GM15510 (cell line): ENCODE data around the gene NSMCE4A.

Source experiments
- POLR2A ChIP-seq: IDR thresholded peaks from 3 replicates; pipeline ENCODE4 v1.6.1; 2011; ENCODE audit warnings: borderline replicate concordance; ENCODE audit not compliant: insufficient read length; ENCODE audit errors: extremely low read depth

Gene NSMCE4A

DNA sequence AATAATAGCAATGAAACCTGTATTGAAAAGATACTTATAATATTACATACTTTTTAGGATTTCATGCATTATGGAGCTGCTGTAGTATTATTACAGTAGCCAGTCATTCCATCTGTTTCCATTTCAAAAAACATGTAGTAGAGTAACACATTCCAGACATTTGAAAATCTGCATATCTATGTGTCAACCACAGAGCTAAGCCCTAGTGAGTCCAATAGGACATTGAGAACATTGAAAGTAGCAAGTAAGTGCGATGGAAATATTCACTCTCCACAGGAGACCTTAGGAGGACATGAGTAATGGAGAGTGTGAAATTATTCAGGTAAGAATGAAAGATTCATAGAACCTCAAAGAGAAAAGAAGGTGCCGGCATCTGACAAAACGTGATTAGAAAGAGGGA, 15.3 kb downstream of the NSMCE4A start:
- TF ChIP-seq POLR2A: no peak

DNA sequence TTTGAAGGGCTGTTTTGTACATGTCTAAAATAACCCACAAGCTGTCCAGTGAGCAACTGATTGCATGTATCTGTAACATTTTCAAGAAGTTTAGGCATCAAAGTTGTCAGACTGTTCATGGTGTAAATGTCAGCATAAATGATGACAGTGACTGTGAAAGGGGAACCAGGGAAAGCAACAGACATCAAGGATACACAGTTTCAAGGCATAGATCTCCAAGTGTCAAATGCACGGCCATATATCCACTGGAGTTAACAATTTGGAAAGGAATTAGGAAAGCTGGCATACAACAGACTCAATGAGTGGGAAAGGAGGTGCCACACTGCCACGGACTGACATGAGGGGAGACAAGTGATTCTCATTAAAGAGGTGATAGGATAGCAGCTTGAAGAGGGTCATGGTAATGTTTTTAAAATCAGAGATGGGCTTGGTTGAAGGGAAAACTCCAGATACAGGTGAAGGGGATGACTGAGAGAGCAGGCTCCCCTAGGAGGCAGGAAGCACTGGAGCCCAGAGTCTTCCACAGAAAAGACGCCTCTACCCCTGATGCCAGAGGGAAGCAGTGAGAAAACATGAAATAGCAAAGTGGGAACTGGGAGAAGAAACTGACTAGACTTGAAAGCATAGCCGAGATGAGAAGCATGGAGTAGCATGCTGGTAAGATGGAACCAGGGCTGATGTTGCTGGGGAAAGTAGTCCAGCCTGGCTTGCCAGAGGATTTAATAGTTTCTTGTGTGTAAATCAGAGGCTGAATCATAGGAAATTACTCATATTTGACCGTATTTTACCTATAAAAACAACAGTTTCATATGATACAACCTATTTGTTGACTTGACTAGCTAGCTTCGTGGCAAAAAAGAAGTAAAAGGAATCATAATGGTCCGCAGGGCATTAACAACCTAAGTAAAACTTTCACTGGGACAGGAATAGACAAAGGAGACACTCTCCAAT, 18.6 kb downstream of the NSMCE4A start:
- TF ChIP-seq POLR2A: no peak

DNA sequence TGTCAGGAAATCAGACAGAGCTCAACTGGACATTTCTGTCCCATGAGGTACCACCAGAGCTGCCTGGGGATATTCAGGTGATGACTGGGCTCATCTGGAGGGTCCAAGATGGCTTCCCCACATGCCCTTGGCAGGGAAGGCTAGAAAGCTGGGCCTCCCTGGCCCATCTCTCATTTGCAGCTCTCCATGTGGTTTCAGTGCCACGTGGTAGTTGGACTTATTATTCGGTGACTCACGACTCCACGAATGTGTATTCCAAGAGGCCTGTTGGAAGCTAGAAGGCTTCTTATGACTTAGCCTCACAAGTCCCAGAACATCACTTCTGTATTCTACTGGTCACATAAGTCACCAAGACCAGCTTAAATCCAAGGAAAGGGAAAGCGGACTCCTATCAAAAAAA, 22.8 kb downstream of the NSMCE4A start:
- no peak for TF ChIP-seq POLR2A

DNA sequence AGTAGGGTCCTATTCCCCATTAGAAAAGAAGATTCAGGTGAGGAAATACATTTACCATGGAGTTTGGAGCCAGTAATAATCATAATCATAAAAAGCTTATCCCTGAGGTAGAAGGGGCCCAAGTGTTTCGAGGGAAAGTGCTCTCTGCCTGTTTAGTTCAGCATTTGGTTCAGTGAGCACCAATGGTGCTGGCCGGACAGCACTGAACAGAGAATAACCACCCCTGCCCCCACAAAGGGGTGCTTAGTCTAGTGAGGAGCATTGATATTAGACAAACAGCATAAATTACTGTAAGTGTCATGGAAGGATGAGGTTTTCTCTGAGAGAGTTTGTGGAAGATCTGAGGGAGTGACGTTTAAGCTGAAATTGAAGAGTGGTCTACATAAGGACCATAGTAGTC, 25.6 kb downstream of the NSMCE4A start:
- TF ChIP-seq POLR2A: no peak

DNA sequence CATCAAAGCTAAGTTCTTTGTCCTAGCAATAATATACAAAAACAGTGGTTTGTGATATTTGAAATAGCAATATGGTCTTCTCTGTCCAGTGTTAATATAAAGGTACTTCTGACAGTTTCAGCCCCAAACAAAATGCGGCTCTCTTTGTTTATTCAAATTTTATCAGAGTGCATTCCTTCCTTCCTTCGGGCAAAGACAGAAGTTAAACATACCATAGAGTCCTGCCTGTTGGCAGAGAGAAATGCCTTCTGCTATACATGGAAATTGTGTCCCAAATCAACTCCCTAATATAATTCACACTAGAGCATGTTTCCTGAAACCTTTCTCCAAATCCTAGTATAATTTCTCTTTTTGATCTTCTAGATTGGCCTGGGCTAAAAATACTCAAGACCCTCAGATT, 26.0 kb downstream of the NSMCE4A start:
- no peak for TF ChIP-seq POLR2A

DNA sequence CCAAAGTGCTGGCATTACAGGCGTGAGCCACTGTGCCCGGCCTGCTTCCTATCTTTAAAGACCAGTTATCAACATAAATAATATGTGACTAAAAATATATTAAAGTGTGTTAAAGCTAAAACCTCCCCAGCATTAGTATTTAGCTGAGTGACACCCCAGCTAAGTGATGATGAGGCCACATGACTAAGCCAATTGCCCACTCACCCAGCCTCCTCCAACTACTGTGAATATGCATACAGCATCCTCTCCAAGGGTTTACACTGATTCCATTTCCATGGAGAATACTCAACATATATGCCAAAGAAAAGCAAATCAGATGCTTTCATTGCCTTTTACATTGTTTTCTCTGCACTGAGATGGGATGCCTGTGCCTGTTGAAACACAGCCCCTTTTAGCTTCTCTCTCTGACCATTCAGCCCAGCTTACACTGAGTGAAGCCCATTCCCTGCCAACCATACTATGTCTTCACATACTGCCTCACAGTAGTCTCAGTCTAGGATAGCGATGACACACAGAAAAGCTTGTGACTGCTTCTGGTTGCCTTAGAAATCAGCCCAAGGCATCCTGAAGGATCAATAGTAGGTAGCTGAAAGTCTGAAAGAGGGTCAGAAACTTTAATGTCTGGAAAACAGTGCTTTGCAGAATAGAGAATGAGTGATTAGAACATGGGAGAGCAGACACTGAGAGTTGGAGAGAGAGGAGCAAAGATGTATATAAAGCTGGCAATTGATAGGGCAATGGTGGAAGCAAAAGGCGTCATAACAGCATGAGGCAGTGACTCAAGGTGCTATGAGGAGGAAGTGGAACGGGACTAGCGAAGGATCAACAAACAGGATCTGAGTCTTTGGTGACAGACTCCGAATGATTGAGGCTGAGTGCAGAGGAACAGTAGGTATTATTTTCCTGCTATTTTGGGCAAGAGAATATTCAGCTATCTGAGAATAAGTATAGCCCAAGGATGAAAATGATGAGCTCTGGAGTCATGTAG, 27.4 kb downstream of the NSMCE4A start:
- no peak for TF ChIP-seq POLR2A

DNA sequence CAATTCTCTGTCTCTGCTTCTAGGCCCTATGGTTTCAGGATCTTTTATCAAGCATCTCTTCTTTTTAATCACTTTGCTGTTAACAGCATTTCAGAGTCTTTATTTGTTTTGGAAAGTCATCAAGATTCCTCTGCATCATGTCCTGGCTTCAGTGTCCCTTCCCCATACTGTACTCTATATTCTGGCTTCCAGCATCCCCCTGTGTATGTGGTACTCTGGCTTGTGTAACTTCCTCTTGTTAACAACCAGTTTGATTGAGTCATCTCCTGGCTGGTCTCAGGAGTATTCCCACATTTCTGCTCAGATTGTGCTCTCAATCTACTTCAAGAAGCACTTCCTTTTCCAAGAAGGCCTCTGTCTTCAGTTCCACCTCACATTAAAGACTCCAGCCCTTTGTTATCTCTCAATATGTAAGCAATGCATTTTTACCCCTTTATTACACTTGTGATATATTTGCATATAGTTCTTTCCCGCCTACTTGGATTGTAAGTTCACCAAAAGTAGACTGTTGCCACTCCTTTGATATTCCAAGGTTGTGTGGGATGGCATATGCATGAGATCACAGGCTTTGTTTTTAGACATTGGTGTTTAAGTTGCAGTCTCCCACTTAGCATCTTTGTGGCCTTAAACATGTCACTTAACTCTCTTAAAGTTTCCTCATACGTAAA, 32.1 kb downstream of the NSMCE4A start:
- no peak for TF ChIP-seq POLR2A

DNA sequence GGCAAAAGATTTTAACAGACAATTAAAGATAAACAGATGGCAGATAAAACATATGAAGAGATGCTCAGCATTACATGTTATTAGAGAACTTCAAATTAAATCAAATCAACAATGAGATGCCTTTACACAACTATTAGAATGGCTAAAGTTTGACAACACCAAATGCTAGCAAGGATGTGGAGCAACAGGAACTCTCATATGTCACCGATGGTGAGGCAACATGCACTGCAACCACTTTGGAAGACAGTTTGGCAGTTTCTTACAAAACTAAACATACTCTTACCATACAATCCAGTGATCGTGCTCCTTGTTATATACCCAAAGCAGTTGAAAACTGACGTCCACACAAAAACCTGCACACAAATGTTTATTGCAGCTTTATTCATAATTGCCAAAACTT, 33.5 kb downstream of the NSMCE4A start:
- TF ChIP-seq POLR2A: no peak

DNA sequence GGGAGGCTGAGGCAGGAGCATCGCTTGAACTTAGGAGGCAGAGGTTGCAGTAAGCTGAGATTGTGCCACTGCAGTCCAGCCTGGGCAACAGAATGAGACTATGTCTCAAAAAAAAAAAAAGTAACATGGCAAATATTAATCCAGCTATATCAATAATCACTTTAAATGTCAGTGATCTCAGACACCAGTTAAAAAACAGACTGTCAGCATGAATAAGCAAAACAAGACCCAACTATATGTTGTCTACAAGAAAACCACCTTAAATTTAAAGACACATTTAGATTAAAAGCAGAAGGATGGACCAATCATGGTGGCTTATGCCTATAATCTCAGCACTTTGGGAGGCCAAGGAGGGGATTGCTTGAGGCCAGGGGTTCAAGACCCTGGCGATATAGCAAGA, 38.7 kb downstream of the NSMCE4A start:
- TF ChIP-seq POLR2A: no peak

DNA sequence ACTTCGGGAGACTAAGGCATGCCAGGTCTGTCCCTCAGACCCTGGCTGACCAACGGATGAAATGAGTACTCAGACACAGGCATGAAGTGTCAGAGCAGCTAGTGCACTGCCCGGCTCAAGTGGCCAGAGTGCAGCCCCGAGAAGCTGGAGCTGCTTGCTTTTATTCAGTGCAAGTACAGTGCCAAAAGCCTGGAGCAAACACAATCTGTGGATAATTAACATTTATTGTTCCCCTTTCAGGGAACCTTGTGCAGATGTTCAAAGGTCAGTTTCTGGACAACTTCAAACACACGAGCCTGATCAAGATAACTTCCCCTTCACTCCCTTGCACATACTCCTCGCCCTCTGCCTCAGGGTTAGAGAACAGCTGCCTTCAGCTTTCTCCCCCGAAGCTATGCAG, 39.3 kb downstream of the NSMCE4A start:
- no peak for TF ChIP-seq POLR2A

DNA sequence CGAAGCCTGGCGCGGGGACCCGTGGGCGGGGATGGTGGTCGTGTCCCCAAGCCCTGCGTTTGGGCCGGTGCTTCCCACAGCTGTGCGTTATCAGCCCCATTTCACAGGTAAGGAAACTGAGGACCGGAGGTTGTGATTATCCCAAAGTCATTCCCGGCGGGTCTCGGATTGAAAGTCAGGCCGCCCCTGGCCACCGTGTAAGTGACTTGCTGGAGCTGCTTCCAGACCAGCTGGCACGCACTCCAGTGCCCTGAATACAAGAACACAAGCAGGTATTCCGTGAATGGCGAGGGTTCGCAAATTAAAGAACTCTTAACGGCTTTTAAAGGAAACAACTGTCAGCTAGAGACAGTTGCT, 46.5 kb downstream of the NSMCE4A start:
- no peak for TF ChIP-seq POLR2A

DNA sequence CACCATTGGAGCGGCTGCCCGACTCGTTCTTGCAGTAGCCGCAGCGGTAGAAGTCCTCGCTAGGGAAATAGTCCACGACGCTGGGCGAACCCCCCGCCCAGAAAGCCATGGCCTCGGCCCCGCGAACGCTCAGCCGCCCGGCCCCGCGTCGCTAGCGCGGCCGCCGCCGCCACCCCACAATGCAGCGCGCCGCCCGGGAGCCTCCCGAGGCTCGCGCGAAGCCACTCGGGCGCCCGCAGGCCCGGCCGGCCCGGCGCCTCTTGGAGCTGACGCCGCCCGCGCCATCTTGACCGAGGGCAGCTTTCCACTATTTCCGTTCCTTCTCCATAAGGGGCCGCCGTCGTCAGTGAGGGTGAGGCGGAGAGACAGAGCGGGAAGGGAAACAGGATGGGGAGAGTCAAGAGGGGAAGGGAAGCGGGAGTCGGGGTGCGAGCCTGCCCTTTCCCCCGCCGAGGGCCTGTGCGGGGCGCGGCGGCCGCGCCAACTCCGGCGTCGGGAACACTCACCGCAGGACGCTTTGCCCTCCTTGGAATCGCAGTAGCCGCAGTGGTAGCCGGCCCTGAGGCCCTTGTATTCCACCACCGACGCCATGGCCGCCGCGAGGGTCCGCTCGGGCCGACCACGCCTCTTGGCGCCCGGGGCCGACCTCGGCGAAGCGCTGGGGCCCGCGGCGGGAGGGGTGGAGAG, 47.0 kb downstream of the NSMCE4A start, which contains the start of gene ATE1:
Gene ATE1 (minus strand): TSS at position 191 of the 687 bp plus-strand sequence. CDS start 82 bp downstream, at position 109.
- TF ChIP-seq POLR2A: peak; percentile 83

DNA sequence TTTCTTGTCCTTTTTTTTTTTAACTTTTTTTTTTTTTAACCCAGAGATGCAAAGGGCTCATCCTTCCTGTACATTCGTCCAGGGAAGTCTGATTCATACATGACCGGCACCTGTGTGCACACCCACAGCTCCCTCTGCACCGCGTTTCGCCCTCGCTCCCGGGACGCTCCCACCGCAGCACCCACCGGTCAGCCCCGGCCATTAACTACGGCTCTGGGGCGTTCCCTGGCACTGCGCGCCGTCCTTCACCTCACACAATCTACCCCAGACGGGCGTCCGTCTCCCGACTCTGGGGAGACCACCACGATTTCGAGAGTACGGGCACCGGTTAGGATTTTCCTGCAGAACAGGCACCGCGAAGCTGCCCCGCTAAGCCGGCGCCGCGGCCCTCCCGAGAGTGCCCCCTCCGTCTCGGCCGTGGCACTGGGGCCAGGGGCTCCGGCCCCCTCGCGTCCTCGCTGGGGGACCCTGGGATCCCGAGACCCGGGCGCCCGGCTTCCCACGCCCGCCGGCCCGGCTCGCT, 47.6 kb downstream of the NSMCE4A start:
- TF ChIP-seq POLR2A: no peak
